ENCODE data around the gene PLEKHG1. TPM values are rescaled to one million over a fixed set of nuclear protein-coding genes. Genes with fewer than 3 reads are reported as not detected.

PLEKHG1 gene
- polyA plus RNA-seq, 1 donor from 2014 or later = 2.6 TPM

DNA sequence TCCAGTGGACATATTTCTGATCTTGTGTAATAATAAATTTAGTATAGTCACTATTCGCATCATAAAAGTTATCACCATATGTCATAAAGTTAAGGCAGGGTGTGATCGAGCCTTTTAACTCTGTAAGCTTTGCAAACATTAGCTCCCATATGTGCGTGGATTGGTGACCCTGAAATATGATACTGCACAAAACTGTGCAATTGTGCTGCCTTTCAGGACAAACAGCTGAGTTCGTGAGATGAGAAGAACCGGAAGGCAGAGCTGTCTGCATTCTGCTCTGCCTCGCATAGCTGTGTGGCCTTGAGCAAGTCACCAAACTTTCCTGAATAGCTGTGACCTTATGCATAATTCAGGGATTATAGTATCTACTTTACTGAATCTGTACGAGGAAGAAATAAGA is 3.2 kb upstream of the PLEKHG1 start:
- Histone ChIP-seq H3K9me3 (ENCODE audit: low read length) (no peaks in the 10 kb centered on the region), H3K27ac (ENCODE audit: low read length) (no peak overlapping the region), H3K36me3 (ENCODE audit: insufficient read depth, low read length) (no peaks in the 10 kb centered on the region), H3F3A (ENCODE audit: insufficient read depth, low read length, poor library complexity, severe bottlenecking) (no peaks in the 10 kb centered on the region), H3K79me2 (replicated peaks; ENCODE audit: insufficient read depth, low read length) (peaks cover 5% of the 10 kb centered on the region), H3K4me2 (ENCODE audit: low read length) (no peak overlapping the region), H3K9ac (ENCODE audit: low read length) (no peak overlapping the region), H3K9me2 (ENCODE audit: insufficient read depth, low read length) (no peaks in the 10 kb centered on the region), H3K4me3 (ENCODE audit: low read length) (no peak overlapping the region), H3K27me3 (ENCODE audit: insufficient read depth, low read depth, low read length) (no peaks in the 10 kb centered on the region), H2AFZ (ENCODE audit: low read depth, low read length) (no peak overlapping the region), H4K20me1 (ENCODE audit: insufficient read depth) (no peaks in the 10 kb centered on the region)
- TF ChIP-seq, protein P1, sequence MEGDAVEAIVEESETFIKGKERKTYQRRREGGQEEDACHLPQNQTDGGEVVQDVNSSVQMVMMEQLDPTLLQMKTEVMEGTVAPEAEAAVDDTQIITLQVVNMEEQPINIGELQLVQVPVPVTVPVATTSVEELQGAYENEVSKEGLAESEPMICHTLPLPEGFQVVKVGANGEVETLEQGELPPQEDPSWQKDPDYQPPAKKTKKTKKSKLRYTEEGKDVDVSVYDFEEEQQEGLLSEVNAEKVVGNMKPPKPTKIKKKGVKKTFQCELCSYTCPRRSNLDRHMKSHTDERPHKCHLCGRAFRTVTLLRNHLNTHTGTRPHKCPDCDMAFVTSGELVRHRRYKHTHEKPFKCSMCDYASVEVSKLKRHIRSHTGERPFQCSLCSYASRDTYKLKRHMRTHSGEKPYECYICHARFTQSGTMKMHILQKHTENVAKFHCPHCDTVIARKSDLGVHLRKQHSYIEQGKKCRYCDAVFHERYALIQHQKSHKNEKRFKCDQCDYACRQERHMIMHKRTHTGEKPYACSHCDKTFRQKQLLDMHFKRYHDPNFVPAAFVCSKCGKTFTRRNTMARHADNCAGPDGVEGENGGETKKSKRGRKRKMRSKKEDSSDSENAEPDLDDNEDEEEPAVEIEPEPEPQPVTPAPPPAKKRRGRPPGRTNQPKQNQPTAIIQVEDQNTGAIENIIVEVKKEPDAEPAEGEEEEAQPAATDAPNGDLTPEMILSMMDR (IDR thresholded peaks at IDR 0.05; ENCODE audit: poor library complexity, severe bottlenecking) = no peak
- TF ChIP-seq EZH2 (IDR thresholded peaks at IDR 0.05; ENCODE audit: borderline replicate concordance, insufficient read depth, low read length, poor library complexity, severe bottlenecking) (no peak), REST (IDR thresholded peaks at IDR 0.05; ENCODE audit: borderline replicate concordance) (no peak), POLR2AphosphoS5 (IDR thresholded peaks at IDR 0.05) (no peak), EP300 (conservative IDR thresholded peaks at IDR 0.05; ENCODE audit: poor library complexity, severe bottlenecking) (no peak), SMC3 (conservative IDR thresholded peaks at IDR 0.05; ENCODE audit: poor library complexity) (no peak), MXI1 (conservative IDR thresholded peaks at IDR 0.05; ENCODE audit: poor library complexity, severe bottlenecking) (no peak), TAF1 (IDR thresholded peaks at IDR 0.05; ENCODE audit: low read depth) (no peak), RAD21 (conservative IDR thresholded peaks at IDR 0.05) (no peak)

GRCh38 chr6:150598401-150598800 is 1.3 kb upstream of the PLEKHG1 start:
- no peak overlapping the region for H3K4me2 ChIP-seq (ENCODE audit: low read length)
- no peaks in the 10 kb centered on the region for H3K36me3 ChIP-seq (ENCODE audit: insufficient read depth, low read length)
- no peak overlapping the region for H3K4me3 ChIP-seq (ENCODE audit: low read length)
- no peak overlapping the region for H2AFZ ChIP-seq (ENCODE audit: low read depth, low read length)
- TF ChIP-seq EP300 (conservative IDR thresholded peaks at IDR 0.05; ENCODE audit: poor library complexity, severe bottlenecking) (no peak), REST (IDR thresholded peaks at IDR 0.05; ENCODE audit: borderline replicate concordance) (no peak), EZH2 (IDR thresholded peaks at IDR 0.05; ENCODE audit: borderline replicate concordance, insufficient read depth, low read length, poor library complexity, severe bottlenecking) (no peak), MXI1 (conservative IDR thresholded peaks at IDR 0.05; ENCODE audit: poor library complexity, severe bottlenecking) (no peak), RAD21 (conservative IDR thresholded peaks at IDR 0.05) (no peak), POLR2AphosphoS5 (IDR thresholded peaks at IDR 0.05) (no peak), SMC3 (conservative IDR thresholded peaks at IDR 0.05; ENCODE audit: poor library complexity) (no peak), TAF1 (IDR thresholded peaks at IDR 0.05; ENCODE audit: low read depth) (no peak)
- TF ChIP-seq, protein P1 (IDR thresholded peaks at IDR 0.05; ENCODE audit: poor library complexity, severe bottlenecking) = no peak
- H3K9ac ChIP-seq (ENCODE audit: low read length) = no peak overlapping the region
- no peaks in the 10 kb centered on the region for H3K27me3 ChIP-seq (ENCODE audit: insufficient read depth, low read depth, low read length)
- H4K20me1 ChIP-seq (ENCODE audit: insufficient read depth) = no peaks in the 10 kb centered on the region
- H3K9me3 ChIP-seq (ENCODE audit: low read length) = no peaks in the 10 kb centered on the region
- no peaks in the 10 kb centered on the region for H3F3A ChIP-seq (ENCODE audit: insufficient read depth, low read length, poor library complexity, severe bottlenecking)
- peaks cover 22% of the 10 kb centered on the region for H3K79me2 ChIP-seq (replicated peaks; ENCODE audit: insufficient read depth, low read length)
- H3K27ac ChIP-seq (ENCODE audit: low read length) = no peak overlapping the region
- H3K9me2 ChIP-seq (ENCODE audit: insufficient read depth, low read length) = no peaks in the 10 kb centered on the region

All from neural cell (in vitro differentiated cells).